GM19463 (cell line): ENCODE results near the gene CMYA5.

ENCODE experiments used
- ATAC-seq: cut with Tn5 transposase; IDR thresholded peaks from one replicate; pipeline ENCODE4 v1.9.1; 2021; ENCODE audit warnings: mild to moderate bottlenecking, moderate library complexity; ENCODE audit not compliant: unreplicated experiment

CMYA5 gene

DNA sequence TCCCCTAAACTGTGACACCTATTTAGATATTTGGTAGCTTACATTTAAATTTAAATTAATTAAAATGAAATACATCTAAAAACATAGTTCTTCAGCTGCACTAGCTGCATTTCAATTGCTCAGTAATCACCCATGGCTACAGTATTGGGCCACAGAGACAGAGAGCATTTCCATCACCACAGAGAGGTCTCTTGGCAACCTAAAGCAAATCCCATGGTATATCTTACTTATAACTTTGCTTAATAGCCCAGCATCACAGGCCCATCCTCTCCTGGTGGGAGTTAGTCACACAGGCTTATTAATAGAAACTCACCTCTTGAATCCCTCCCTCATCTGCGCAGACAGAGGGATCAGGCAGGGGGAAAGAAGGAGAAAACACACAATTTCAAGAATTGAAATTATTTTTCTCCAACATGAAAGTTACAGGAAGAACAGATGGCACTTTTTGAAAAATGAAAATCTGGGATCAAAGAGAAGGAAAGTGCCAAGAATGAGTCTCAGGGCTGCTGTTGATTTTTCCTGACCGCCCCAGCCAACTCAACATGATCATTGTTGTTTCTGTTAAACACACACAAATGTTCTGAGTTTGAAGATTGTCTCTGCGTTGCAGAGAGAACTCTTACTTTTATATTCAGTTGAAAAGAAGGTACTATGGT lies 144.6 kb downstream of the CMYA5 start:
- no peak for ATAC-seq

DNA sequence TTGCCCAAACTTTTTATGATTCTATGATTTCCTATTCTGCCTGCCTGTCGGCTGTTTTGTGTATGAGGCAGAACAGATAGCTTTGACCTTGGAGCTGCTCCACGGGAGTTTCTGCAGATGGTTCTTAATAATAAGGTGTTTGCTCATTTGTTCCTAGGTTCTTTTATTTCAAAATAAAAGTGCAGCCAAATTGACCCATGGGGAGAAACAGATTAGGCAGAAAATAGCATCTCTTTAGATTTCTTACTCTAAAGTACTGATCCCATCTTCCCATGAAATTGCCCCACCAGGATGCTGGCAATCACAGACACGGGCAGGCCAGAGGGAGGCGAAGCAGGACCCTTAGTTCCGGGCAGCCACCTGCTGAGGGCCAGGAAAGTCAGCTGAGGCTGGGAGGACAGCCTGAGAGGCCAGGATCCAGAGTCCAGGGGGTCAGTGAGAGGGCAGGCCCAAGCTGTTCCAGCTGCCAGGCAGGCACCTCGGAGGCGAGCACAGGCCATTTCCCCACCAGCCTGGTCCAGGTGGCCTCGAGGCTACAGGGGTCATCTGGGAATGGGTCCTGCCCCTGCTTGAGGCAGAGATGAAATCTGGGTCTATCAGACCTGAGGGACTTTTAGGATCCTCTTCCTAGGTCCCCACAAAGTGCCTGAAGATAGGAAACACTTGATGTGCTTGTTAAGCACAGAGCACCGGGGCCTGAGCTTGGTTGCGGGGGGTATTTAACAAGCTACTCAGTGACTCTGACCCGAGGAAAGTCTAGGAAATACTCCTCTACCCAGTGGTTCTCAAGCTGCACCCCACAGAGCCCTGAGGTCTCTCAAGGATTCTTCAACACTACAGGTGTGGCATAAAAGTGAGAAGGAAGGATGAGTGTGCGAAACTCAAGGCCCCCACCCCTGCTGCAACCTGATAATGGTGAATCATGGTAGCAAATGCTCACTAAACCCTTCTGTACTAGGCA lies 145.4 kb downstream of the CMYA5 start:
- ATAC-seq = no peak

DNA sequence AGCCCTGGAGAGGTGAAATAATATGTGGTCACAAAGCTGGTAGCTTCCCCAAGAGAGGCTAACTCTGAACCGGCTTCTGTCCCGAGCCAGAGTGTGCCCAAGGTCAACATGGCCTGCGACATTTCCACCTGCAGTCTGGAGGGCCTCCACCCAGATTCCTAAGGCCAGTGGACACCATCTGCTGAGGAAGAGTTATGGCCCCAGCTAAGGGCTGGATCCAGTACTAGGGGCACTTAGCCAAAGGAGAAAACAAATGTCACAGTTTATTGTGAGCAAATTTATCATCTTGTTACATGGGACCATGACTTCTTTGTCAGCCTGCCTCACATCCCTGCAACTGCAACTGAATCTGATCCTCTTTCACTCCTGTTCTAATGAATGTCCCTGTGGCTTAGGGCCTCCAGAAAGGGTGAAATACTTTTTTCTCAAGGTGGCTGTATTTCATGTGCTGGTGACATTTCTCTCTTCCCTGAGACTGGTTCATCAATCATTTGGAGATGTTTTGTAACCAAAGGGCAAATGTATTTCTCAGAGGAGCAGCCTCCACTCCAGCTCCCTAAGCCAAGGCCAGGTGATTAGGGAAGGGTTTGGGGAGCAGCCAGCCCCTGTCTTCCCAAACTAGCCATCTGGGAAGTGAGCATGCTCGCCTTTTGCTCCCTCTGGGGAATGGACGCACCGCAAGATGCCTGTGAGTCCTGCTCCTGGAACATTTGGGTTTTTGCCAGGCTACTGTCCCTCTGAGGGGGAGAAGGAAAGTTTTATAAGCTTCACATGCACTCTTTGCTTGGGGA lies 148.3 kb downstream of the CMYA5 start:
- ATAC-seq = no peak

DNA sequence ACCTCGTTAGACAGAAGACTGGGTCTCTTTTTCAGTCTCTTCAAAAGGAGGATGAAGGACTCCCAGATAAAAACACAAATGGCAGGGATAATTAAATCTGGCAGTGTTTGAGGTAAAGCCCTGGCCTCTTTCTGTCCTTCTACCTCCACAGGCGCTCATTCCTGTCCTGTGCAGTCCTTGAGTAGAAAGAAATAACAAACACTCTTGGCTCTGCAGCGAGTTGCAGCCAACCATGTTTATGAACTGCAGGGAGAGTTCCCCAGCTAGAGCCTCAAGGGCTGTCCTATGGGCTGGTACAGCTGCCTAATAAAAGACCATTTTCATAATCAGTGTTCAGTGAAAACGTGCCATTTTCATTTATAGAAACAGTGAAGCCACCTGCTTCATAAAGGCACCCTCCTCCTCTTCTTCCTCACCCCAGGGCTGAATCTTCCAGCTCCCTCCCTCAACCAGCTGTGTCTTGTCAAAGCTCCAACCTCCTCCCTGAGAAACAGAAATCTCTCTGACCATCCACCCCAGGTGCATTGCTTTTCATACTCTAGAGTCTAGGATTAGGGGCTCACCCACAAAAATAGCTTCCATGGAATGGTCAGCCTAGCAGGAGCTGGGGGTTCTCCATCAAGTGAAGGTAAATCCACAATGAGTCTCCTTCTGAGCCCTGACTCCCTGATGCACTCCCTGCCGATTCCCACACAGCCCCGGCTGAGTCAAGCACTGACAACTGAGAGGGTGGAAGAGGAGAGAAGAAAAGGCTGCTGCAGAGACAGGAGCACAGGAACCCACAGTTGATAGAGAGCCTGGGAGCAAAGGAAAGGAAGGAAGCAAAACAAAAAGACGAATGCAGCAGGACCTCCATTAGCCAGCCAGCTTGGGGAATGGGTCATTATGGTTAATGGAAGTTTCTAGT lies 150.7 kb downstream of the CMYA5 start:
- no peak for ATAC-seq

DNA sequence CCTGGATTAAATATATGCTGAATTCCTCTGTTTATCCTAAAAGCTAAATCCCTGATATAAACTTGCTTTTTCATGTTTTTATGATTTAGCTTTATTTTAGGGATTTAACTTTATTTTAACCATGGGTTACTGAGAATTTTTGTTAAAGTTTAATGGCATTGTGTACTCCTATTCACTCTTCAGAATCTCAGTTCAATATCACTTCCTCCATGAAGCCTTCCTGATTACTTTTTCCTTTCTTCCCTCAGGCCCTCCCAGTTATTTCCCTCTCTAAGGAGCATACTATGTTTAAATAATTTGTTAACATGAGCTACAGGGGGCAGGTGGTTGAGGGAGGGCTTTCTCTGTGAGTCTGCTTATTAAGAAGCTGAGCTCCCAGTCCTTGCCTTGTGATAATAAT lies 151.5 kb downstream of the CMYA5 start:
- ATAC-seq = no peak

DNA sequence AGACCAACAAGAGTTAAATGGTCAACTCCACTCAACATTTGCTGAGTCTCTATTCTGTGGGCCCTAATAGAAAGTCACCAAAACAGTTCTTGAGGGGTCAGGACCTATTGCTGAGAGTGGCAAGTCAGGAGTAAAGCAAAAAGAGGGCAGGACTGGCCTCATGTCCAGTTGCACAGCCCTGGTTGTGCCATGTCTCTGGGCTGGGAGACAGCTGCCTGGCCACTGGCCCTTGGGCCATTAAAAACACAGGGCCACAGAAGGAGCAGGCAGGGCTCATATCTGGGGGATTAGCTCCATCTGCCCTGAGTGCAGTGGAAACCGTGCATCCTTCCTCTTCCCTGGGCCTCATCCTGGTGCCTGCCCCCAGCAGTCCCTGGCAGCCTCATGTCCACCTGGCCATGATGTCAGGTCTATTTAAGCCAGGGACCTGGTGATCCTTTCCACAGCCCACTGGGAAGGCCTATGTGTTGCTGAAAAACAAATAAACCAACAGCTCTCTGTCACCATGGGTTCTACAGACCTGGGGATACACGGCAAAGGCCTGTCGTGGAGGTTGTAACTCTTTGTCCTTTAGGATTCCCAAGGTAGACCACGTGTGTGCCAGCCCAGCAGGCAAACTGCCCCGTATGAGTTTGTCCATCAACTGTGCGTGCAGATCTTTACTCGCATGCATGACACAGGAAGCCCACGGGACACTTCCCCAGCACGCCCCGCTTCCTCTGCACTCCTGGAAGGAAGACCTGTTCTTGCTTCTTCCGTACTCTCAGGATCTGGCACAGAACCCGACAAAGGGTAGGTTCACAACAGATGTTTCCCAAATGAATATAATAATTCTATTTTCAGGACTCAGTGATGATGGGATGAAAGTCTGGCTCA lies 152.6 kb downstream of the CMYA5 start:
- no peak for ATAC-seq

DNA sequence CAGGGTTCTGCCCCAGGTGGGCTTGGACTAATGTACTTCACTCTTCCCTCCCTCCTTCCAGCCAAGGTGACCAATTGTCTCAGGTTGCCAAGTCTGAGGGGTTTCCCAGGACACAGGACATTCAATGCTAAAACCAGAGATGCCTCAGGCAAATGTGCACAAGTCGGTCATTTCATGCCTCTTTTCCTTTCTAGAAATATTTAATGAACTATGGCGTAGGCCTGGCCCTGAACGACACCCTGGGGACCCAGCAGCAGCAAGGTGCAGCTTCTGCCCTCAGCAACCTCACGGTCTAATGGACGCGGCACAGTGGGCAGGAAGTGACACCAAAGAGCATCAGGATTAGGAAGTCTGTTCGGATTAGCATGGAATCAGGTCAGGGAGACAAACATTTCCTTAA lies 153.4 kb downstream of the CMYA5 start:
- no peak for ATAC-seq

DNA sequence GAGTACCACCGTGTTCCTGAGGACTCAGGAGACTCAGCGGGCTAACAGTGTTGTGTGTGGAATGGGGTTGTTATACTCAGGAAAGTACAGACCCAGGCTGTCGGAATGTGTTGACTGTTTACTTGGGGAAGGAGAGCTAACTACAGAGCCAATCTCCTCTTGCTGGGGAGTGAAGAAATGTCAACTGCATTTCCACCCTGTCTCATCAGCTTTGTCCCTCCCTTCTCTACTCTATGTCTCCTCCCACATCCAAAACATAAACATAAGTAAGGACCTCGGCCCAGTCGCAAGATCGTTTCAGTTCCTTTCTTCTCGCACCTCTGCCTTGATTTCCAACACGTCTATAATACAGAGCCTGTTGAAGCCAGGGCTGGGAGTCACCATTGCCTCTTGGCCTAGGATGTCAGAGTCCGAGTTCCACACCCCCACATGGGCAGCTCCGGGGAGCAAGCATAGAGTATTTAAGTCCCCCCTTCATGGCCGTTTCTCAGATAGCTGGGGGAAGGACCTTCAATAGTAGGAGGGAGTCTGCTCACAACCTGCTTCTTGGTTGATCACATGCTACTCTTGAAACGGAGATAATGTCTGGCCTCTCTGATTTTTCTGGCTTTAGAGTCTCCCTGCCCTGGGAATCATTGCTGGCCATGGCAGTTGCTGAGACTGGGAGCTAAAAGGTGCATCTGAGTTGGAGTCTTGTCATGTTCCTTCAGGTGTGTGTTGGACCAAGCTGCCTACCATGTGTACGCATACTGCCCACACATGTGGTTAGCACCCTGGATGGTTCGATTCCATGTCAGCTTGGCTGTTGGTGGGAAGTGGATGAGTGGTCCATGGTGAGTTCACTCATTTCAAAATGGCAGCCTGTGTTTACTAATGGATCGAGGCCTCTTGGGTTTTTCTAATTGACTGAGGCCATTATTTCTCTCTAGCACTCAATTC lies 154.1 kb downstream of the CMYA5 start:
- no peak for ATAC-seq

DNA sequence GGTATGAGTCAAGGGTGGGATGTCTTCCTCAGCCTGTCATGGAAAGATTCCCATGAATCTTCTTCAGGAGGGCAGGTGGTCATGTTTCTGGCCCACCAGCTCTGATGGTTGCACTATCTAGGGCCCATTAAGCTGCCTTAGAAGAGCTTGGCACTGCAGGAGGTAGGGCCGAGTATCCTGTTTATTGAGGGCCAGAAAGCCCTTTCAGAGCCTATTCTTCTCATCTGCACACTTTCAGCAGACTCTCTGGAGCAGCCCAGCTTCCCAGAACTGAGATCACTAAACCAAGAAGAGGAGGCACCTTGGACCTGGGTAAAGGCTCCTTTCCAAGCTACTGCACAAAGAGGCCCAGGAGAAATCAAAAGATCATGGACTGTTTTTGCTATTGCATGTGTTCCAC lies 154.9 kb downstream of the CMYA5 start:
- ATAC-seq = no peak

DNA sequence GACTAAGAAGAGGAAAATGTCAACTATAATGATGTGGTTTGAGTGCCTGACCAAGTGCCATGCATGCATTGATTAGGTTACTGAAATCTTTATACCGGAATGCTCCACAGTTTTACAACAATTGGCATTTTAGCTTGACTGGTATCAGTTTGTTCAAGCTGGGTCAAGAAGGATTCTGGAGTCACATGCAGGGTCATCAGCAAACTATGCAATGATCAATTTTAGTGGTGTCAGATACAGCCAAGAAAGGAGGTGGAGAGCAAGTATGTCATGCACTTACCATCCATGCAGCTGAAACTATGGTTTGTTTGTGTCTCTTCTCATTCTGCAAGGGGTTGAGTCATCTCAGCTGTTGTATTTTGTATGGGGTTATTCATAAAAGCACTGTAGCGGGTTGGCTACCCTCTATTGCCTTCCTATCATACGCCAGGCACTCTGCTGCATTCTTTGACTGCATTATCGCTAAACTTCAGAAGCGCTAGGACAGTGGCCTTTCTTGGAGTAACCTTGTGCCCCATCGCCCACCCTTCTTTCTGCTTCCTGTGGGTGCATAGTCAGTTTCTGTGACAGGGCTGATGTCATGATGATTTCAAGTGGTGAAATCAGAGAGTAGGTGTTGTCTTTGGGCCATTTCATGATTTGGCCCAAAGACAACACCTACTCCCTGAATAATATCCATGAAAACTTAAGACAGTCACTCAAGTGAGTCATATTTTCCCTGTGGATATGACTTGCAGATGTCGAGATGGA lies 156.0 kb downstream of the CMYA5 start:
- ATAC-seq = no peak

DNA sequence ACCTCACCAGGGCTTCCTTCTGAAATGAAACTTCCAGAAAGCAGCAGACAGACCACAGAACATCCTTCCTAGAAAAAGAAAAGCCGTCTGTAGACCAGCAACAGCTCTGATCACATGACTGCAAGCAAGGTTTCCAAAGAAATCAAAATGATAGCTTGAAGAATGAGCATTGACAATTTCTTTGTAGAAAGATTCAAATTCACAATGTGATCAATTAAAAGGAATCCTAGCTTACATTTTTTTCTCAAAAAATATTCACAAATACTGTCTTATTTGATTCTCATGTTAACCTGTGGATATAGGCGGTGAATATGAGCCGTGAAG lies 156.5 kb downstream of the CMYA5 start:
- no peak for ATAC-seq

DNA sequence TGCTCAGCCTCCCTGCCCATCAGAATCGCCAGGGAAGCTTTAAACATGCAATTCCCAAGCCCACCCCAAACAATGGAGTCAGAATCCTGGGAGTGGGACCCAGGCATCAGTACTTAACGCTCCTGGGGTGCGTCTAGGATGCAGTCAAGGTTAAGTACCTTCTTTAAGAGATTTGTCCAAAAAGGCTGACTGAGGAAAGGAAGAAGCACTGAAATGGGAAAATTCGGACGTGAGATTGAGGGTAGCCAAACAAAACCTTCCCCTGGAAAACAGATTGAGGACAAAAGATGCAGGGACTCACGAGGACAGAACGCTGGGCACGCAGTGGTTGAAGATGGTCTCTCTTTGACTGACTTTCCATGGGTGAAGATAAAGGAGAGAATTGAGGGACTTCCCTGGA lies 157.9 kb downstream of the CMYA5 start:
- ATAC-seq = no peak

DNA sequence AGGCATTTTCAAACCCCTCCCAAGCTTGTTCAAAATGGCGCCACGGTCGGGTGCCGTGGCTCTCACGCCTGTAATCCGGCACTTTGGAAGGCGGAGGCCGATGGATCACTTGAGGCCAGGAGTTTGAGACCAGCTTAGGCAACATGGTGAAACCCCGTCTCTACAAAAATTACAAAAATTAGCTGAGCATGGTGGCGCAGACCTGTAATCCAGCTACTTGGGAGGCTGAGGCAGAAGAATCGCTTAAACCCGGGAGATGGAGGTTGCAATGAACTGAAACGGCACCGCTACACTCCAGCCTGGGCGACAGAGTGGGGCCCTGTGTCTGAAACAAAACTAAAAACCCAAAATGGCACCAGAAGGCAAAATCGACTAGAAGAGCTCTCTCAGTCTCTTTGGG lies 159.4 kb downstream of the CMYA5 start:
- no peak for ATAC-seq
